Measurements from ENCODE around the gene CDK4. TPM values are rescaled to one million over a fixed set of nuclear protein-coding genes. Genes with fewer than 3 reads are reported as not detected.

CDK4 gene
- total and polyA plus RNA-seq, 2 of the 13 experiments (the other 11 are each of a cell fraction or from before 2014, with no cell fraction given) = 191 to 209 TPM

DNA sequence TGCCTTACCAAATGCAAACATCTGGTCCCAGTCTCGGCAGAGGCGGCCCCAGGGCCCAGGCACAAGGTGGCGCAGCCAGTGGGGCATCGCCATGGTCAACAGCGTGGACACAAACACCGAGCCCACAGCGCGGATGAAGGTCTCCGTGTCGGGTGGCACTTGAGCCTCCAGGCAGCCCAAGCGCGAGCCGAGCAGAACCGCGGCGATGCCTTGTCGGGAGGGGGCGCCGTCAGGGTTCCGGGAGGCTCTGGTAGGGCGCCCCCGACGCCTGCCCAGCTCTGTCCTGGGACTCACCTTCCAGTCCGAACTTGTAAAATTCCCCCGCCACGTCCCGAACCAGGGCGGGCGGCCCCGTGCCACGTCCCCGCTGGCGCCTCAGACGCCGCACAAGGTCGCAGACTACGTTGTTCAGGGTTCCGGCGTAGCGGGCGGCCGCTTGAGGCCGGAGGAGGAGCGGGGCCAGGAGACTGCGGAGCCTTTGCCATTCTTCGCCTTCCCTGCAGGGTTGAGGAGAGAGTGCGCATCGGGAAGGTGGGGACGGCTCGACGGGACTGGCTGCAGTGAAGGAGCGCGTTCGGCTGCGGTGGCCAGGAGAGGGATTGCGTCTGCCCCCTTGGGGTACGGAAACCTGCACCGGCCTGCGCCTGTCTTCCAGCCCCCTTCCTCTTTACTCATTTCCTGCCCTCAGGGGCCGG, 13.0 kb upstream of the CDK4 start (continued):
- TF ChIP-seq PAXIP1 (CRISPR knock-in tag; conservative IDR thresholded peaks at IDR 0.05) = peak; percentile 13; the same call in 1 of the 2 replicates
- TF ChIP-seq, protein P1, sequence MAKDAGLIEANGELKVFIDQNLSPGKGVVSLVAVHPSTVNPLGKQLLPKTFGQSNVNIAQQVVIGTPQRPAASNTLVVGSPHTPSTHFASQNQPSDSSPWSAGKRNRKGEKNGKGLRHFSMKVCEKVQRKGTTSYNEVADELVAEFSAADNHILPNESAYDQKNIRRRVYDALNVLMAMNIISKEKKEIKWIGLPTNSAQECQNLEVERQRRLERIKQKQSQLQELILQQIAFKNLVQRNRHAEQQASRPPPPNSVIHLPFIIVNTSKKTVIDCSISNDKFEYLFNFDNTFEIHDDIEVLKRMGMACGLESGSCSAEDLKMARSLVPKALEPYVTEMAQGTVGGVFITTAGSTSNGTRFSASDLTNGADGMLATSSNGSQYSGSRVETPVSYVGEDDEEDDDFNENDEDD (CRISPR knock-in tag; IDR thresholded peaks at IDR 0.05; ENCODE audit: borderline replicate concordance) = peak; percentile 42; the same call in 1 of the 2 replicates
- peak; percentile 23; the same call in 1 of the 2 replicates for TF ChIP-seq ZNF33B (CRISPR knock-in tag; IDR thresholded peaks at IDR 0.05)
- TF ChIP-seq ZSCAN9 (CRISPR knock-in tag; IDR thresholded peaks at IDR 0.05; ENCODE audit: borderline replicate concordance) = peak; percentile 19; the same call in 1 of the 2 replicates

- ATAC-seq (no peak), DNase-seq (ENCODE audit: low spot score) (no peak)
- TF ChIP-seq TEAD2 (CRISPR knock-in tag; IDR thresholded peaks at IDR 0.05) (no peak), FOXO4 (CRISPR knock-in tag; conservative IDR thresholded peaks at IDR 0.05) (no peak), KDM5B (CRISPR knock-in tag; IDR thresholded peaks at IDR 0.05; ENCODE audit: borderline replicate concordance) (no peak), ZNF451 (CRISPR knock-in tag; IDR thresholded peaks at IDR 0.05) (no peak), GABPA (IDR thresholded peaks at IDR 0.05; ENCODE audit: low read depth, low read length) (peak; percentile 50), GABPA (CRISPR knock-in tag; IDR thresholded peaks at IDR 0.05; ENCODE audit: low read depth) (no peak), ZNF710 (CRISPR knock-in tag; IDR thresholded peaks at IDR 0.05; ENCODE audit: borderline replicate concordance) (no peak)
- TF ChIP-seq, protein P2, sequence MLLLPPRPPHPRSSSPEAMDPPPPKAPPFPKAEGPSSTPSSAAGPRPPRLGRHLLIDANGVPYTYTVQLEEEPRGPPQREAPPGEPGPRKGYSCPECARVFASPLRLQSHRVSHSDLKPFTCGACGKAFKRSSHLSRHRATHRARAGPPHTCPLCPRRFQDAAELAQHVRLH (CRISPR knock-in tag; IDR thresholded peaks at IDR 0.05; ENCODE audit: borderline replicate concordance, low read depth) = no peak
These were observed 12.5 kb upstream of the CDK4 start for GRCh38 chr12:57764662-57765002.

More at GRCh38 chr12:57764662-57765002, 12.5 kb upstream of the CDK4 start:
- CTCF ChIA-PET (ENCODE audit: low intra/inter-chr PET ratio, low total read pairs) = interaction anchor here (1.1 to 1.3 kb wide), 2 partner anchors 8 to 141 kb away, joined by 3 to 4 read pairs; no protein-coding TSS in a partner anchor
- Histone ChIP-seq H3K36me3 (replicated peaks in 1 of 2; ENCODE audit: control insufficient read depth in 1 of 2, insufficient read depth in 2 of 2, low read length in 2 of 2) (peaks cover 9 to 16% of the 10 kb centered on the region in 2 experiments), H3K27me3 (ENCODE audit: control insufficient read depth in 1 of 2, insufficient read depth in 2 of 2, low read length in 2 of 2) (peaks cover 0 to 6% of the 10 kb centered on the region in 2 experiments; a peak in 1 of 5 replicates), H3K4me1 (ENCODE audit: insufficient read depth, low read length) (peaks cover 36% of the 10 kb centered on the region), H3K9me3 (ENCODE audit: low read length) (no peaks in the 10 kb centered on the region), H3K4me3 (replicated peaks in 1 of 3; ENCODE audit: insufficient read depth in 1 of 3, low read depth in 2 of 3, low read length in 3 of 3) (peak overlapping the region; percentile 53 to 78 (median 60); a peak in 5 of 6 replicates), H3K9ac (ENCODE audit: insufficient read depth, low read depth, low read length) (peak overlapping the region; percentile 50; the same call in 1 of the 2 replicates), H4K20me1 (ENCODE audit: insufficient read depth, low read length) (no peaks in the 10 kb centered on the region), H3K4me2 (ENCODE audit: low read depth, low read length) (peak overlapping the region; percentile 95), H3K27ac (ENCODE audit: extremely low read length, insufficient read depth, low read length) (no peak overlapping the region), H3K79me2 (ENCODE audit: insufficient read depth, low read length) (no peaks in the 10 kb centered on the region), H2AFZ (ENCODE audit: low read length) (no peak overlapping the region)
- WGBS (ENCODE audit: low lambda C conversion rate) = 69% methylated on average over 17 of the region's 17 CpGs
- FAIRE-seq = no peak
- POLR2A ChIA-PET = interaction anchor here (1.4 kb wide), 1 partner anchor 8 kb away, joined by 9 read pairs; no protein-coding TSS in a partner anchor
- BruUV-seq (replicated peaks) = no TSS peak
- intact Hi-C loops (cut with micrococcal nuclease; ENCODE audit: unreplicated experiment) = no loop called here
- in situ Hi-C loops (cut with HindIII; ENCODE audit: extremely low pct_ligation_motif_present, low pct_unique_long_range_greater_than_20kb) = no loop called here
